ENCODE measurements around the gene FRMPD2.
"Not testable (repeated sequence)": the region's sequence is repeated elsewhere in the genome, so short reads cannot be mapped to it uniquely, and the experiment has no call there.

The FRMPD2 gene

GRCh38 chr10:48122618-48123017 is 151.9 kb downstream of the FRMPD2 start:
- DNase-seq (ENCODE audit: low spot score) = not testable (repeated sequence)

DNA sequence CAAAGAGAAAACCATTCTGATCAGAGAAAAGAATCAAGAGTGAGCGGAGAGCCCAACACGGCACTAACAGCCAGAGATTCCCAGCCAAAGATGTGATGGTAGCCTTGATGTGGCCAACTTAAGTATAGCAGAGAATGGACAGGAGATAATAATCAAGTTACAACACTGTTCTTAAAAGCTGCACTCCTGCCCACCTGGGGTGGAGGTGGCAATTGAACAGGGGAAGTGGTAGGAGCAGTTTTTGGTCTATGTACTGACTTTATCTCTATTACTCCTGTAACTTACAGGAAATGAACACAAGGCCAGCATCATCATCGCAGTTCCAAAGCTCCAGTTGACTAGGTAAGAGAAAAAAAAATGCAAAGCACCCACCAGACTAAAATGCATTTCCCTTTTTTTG is 164.2 kb downstream of the FRMPD2 start:
- not testable (repeated sequence) for DNase-seq (ENCODE audit: low spot score)

Data from CD4-positive, alpha-beta T cell treated with Interleukin-6 at 100 ng/mL for 8 hours (primary cell).